ENCODE results near the gene RAB44. TPM values are rescaled to one million over a fixed set of nuclear protein-coding genes. Genes with fewer than 3 reads are reported as not detected.

RAB44 gene
- total RNA-seq, 1 experiment from 2014 or later, result 0.05 TPM

DNA sequence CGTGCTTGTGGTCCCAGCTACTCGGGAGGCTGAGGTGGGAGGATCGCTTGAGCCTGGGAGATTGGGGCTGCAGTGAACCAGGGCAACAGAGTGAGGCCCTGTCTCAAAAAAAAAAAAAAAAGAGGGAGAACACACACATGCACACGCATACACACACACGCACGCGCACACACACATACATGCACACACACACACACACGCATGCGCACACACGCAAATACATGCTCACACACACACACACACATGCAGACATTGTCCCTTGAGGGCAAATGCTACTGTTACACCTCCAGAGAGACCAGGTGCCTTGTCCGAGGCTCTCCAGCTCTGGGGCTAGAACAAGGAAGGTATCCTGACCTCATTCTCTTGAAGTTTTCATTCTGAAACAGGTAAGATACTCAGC lies 64.5 kb downstream of the RAB44 start:
- ATAC-seq (no peak), DNase-seq (ENCODE audit: low read depth, low spot score) (no peak)
- ChIA-PET CTCF (interaction anchor here (1.9 kb wide), 2 partner anchors 10 to 21 kb away, joined by 4 to 5 read pairs; no protein-coding TSS in a partner anchor), RAD21 (ENCODE audit: low non-redundant PET in 1 of 2, low total read pairs in 2 of 2, uncharacterized antibody in 2 of 2, unreplicated experiment in 2 of 2) (no interaction called here), POLR2A (no interaction called here)
- Histone ChIP-seq H3K27ac (ENCODE audit: low read depth, low read length) (no peak overlapping the region), H3K36me3 (ENCODE audit: control insufficient read depth in 1 of 2, insufficient read depth in 2 of 2, low read length in 2 of 2) (no peaks in the 10 kb centered on the region), H3K9ac (ENCODE audit: low read length) (no peak overlapping the region), H3K4me3 (replicated peaks in 1 of 2; ENCODE audit: low read depth in 1 of 2, low read length in 2 of 2) (no peak overlapping the region), H4K20me1 (ENCODE audit: insufficient read depth) (no peaks in the 10 kb centered on the region), H3K4me1 (ENCODE audit: control insufficient read depth in 1 of 2, insufficient read depth in 2 of 2, low read length in 2 of 2) (peaks cover 4 to 13% of the 10 kb centered on the region in 2 experiments; a peak in 2 of 4 replicates), H3K4me2 (ENCODE audit: low read length) (no peak overlapping the region), H2AFZ (ENCODE audit: low read depth, low read length, poor library complexity, severe bottlenecking) (no peak overlapping the region), H3K9me3 (ENCODE audit: control insufficient read depth in 1 of 2, insufficient read depth in 1 of 2, low read depth in 1 of 2, low read length in 2 of 2) (no peaks in the 10 kb centered on the region), H3K27me3 (ENCODE audit: insufficient read depth, low read length) (no peaks in the 10 kb centered on the region), H3K79me2 (ENCODE audit: insufficient read depth, low read length) (no peaks in the 10 kb centered on the region), H3K9me2 (ENCODE audit: insufficient read depth) (no peaks in the 10 kb centered on the region)
- intact Hi-C loops (cut with micrococcal nuclease), result no loop called here
- BruUV-seq (replicated peaks), result no TSS peak
- TF ChIP-seq MAX (IDR thresholded peaks at IDR 0.05) (no peak), POLR2AphosphoS5 (IDR thresholded peaks at IDR 0.05; ENCODE audit: low read depth, low read length) (no peak), ZFX (IDR thresholded peaks at IDR 0.05) (no peak), CTCF (IDR thresholded peaks at IDR 0.05 in 2 of 3, conservative IDR thresholded peaks at IDR 0.05 in 1 of 3; ENCODE audit: borderline replicate concordance in 1 of 3, insufficient read depth in 1 of 3, low read depth in 2 of 3, low read length in 2 of 3) (no peak), CBX3 (IDR thresholded peaks at IDR 0.05; ENCODE audit: low read depth) (no peak), TCF7L2 (IDR thresholded peaks at IDR 0.05; ENCODE audit: borderline replicate concordance, extremely low read depth, insufficient read depth, insufficient read length) (no peak), ELF1 (IDR thresholded peaks at IDR 0.05; ENCODE audit: borderline replicate concordance, low read depth) (no peak)

Data from HCT116 (cell line).